ENCODE results near the gene NR1D1.

DNA sequence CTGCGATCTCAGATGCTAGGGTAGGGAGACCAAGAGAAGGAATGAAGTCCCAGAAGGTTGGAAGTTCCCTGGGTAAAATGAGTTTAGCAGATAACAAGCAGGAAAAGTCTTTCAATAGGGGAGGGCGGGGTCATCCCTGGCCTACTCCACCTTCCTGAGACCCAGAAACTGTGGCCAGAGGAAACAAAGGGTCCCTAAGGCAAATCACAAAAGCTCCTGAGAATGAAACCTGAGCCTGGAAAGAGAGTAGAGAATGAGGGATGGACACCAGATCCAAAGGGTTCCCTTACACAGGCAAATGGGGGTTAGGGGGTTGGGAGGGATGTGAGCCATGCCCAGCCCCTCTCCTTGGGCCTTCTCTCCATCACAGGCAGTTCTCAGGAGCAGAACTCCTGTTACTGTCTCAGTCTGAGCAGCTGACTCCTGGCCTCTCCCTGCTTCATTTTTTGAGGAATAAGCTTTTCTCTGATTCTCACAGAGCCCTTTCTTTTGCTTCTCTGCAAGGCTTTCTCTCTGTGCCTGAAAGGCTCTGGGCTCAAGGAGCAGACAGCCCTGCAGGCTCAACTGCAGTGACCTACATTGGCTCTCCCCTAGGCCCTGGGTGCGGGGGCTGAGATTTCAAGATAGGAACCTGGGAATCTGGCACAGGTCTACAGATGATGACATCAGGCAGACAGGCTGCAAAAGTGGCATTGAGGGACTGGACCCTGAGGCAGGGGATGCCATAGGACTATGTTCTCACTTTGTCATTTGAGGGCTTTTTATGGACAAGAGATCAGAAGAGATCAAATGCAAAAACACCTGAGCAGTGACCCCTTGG lies 9.8 kb upstream of the NR1D1 start:
- TF ChIP-seq, protein P1, sequence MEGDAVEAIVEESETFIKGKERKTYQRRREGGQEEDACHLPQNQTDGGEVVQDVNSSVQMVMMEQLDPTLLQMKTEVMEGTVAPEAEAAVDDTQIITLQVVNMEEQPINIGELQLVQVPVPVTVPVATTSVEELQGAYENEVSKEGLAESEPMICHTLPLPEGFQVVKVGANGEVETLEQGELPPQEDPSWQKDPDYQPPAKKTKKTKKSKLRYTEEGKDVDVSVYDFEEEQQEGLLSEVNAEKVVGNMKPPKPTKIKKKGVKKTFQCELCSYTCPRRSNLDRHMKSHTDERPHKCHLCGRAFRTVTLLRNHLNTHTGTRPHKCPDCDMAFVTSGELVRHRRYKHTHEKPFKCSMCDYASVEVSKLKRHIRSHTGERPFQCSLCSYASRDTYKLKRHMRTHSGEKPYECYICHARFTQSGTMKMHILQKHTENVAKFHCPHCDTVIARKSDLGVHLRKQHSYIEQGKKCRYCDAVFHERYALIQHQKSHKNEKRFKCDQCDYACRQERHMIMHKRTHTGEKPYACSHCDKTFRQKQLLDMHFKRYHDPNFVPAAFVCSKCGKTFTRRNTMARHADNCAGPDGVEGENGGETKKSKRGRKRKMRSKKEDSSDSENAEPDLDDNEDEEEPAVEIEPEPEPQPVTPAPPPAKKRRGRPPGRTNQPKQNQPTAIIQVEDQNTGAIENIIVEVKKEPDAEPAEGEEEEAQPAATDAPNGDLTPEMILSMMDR (IDR thresholded peaks at IDR 0.05): no peak
- TF ChIP-seq POLR2A (IDR thresholded peaks at IDR 0.05): no peak
- TF ChIP-seq POLR2AphosphoS5 (IDR thresholded peaks at IDR 0.05): no peak

Data from upper lobe of left lung (tissue), 4 donors.